PFSK-1 (cell line): ENCODE data around the gene LTBP2.

Experiments
- FOXP2 ChIP-seq: optimal IDR thresholded peaks from 2 replicates; pipeline ENCODE3; 2011; ENCODE audit warnings: borderline replicate concordance, control low read depth, inconsistent platforms; ENCODE audit not compliant: insufficient read depth; ENCODE audit errors: extremely low read length, extremely low read depth
- POLR2AphosphoS5 ChIP-seq: IDR thresholded peaks from 2 replicates; pipeline ENCODE4 v1.6.1; 2012; ENCODE audit warnings: low read depth, mild to moderate bottlenecking, control low read depth, low read length, moderate library complexity
- SIN3A ChIP-seq: IDR thresholded peaks from 2 replicates; pipeline ENCODE4 v1.6.1; 2012; ENCODE audit warnings: mild to moderate bottlenecking, low read length, moderate library complexity, borderline replicate concordance; ENCODE audit not compliant: insufficient read depth
- TAF1 ChIP-seq: IDR thresholded peaks from 2 replicates; pipeline ENCODE4 v1.6.1; 2012; ENCODE audit warnings: low read length, control low read depth, borderline replicate concordance; ENCODE audit not compliant: insufficient read depth
- TF ChIP-seq, protein P1 (sequence below), 2 experiments: IDR thresholded peaks; 2 replicates each; pipeline versions ENCODE4 v1.6.1 to v1.8.0; 2011 to 2012; ENCODE audit warnings: low read depth in 2 of 2, low read length in 2 of 2, control low read depth in 1 of 2, inconsistent platforms in 1 of 2, mild to moderate bottlenecking in 1 of 2, moderate library complexity in 1 of 2; ENCODE audit not compliant: insufficient read depth in 1 of 2

GRCh38 chr14:74541225-74541624, 70.8 kb downstream of the LTBP2 start:
- TF ChIP-seq POLR2AphosphoS5 (no peak), SIN3A (no peak), TAF1 (no peak), FOXP2 (no peak)
- TF ChIP-seq, protein P1, sequence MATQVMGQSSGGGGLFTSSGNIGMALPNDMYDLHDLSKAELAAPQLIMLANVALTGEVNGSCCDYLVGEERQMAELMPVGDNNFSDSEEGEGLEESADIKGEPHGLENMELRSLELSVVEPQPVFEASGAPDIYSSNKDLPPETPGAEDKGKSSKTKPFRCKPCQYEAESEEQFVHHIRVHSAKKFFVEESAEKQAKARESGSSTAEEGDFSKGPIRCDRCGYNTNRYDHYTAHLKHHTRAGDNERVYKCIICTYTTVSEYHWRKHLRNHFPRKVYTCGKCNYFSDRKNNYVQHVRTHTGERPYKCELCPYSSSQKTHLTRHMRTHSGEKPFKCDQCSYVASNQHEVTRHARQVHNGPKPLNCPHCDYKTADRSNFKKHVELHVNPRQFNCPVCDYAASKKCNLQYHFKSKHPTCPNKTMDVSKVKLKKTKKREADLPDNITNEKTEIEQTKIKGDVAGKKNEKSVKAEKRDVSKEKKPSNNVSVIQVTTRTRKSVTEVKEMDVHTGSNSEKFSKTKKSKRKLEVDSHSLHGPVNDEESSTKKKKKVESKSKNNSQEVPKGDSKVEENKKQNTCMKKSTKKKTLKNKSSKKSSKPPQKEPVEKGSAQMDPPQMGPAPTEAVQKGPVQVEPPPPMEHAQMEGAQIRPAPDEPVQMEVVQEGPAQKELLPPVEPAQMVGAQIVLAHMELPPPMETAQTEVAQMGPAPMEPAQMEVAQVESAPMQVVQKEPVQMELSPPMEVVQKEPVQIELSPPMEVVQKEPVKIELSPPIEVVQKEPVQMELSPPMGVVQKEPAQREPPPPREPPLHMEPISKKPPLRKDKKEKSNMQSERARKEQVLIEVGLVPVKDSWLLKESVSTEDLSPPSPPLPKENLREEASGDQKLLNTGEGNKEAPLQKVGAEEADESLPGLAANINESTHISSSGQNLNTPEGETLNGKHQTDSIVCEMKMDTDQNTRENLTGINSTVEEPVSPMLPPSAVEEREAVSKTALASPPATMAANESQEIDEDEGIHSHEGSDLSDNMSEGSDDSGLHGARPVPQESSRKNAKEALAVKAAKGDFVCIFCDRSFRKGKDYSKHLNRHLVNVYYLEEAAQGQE (IDR thresholded peaks at IDR 0.05; ENCODE audit: insufficient read depth in 1 of 2, low read depth in 2 of 2, low read length in 2 of 2) = no peak
